Stromal cell of bone marrow (primary cell): Measurements from ENCODE around the gene CCDC124.

Experiments used
- DNase-seq: peaks from one replicate; pipeline ENCODE4 v3.0.0-alpha.2; 2012; ENCODE audit warnings: low read depth

The CCDC124 gene

DNA sequence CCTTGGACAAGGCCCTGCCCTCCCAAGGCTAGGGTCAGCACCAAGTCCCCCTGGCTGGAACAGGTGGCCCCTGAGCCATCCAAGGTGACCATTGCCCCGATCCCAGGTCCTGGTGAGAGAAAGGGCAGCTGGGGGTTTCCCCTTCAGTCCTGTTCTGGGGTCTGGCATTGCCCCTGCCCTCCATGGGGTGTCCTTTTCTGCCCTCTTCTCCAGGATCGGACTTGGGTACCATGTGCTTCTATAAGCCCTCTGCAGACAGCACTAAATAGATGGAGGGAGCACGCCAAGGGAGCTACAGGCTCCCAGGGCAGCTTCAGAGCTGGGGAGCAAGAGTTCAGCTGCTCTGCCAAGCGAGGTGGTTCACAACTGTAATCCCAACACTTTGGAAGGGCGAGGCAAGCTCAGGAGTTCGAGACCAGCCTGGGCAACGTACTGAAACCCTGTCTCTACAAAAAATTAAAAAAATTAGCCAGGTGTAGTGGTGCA, 20.5 kb downstream of the CCDC124 start:
- DNase-seq, result no peak

DNA sequence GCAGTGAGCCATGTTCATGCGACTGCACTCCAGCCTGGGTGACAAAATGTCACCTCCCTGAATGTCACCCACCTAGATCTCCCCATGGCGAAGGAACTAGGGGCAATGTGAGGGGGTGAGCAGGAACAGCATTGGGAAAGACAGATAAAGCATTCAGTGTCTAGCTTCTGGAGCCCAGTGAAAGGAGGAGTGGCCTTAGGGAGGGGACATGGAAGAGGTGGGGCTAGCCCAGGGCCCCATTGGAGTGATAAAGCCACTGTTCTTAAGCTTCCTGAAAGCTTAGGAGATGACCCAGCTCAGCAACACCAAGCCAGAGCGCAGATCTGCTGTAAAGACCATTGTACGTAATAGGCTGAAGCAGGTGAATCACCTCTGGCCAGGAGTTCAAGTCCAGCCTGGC, 21.1 kb downstream of the CCDC124 start:
- DNase-seq, result no peak

DNA sequence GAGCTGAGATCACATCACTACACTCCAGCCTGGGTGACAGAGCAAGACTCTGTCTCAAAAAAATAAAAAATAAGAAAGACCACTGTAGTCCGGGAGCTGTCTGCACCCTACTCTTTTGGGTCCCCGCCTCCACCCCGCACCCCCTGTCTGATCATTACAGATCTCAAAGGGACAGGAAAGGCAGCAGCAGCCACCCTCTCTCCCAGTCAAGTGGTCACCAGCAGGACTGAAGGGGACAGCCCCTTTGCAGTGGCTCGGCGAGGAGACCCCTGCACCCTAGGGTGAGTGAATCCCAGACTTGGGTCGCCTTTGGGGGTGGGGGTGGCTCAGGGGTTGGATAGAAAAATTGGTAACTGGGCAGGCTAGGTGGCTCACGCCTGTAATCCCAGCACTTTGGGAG, 21.6 kb downstream of the CCDC124 start:
- no peak for DNase-seq

DNA sequence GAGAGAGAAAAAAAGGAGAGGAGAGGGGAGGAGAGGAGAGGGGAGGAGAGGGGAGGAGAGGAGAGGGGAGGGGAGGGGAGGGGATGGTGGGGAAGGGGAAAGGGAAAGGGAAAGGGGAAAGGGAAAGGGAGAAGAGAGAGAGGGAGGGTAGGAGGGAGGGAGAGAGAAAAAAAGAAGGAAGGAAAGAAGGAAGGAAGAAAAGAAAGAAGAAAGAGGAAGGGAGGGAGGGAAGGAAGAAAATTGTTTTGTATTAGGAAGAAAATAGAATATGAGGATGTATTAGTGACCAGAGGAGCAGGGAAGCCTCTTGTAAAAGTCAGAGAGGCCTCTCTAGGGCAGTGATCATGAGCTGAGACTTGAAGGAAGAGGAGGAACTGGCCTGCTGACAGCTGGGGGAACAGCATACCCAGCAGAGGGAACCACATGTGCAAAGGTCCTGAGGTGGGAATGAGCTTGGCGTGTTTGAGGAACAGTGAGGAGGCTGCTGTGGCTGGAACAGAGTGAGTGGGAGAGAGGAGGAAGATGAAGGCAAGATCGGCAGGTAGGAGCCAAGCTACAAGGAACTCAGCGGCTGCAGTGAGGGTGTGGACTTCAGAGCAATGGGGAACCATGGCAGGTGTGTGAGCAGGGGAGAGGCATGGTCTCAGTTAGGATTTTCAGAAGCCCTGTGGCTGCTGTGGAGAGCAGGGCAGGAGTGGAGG, 24.5 kb downstream of the CCDC124 start:
- no peak for DNase-seq

DNA sequence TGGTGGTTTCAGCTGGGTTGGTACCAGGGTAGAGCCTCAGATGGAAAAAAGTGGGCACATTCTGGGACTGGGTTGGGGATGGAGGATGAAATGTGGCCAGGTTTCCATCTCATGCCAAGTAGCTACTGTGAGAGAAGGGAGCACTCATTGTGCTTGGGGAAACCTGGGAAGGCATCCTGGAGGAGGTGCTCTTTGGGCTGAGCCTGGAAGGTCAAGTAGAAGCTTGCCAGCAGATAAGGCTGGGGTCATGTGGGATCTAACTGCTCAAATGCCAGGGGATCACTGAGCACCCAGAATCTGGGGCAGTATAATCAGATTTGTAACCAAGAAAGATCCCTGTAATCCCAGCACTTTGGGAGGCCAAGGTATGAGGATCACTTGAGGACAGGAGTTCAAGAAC, 25.1 kb downstream of the CCDC124 start:
- no peak for DNase-seq

DNA sequence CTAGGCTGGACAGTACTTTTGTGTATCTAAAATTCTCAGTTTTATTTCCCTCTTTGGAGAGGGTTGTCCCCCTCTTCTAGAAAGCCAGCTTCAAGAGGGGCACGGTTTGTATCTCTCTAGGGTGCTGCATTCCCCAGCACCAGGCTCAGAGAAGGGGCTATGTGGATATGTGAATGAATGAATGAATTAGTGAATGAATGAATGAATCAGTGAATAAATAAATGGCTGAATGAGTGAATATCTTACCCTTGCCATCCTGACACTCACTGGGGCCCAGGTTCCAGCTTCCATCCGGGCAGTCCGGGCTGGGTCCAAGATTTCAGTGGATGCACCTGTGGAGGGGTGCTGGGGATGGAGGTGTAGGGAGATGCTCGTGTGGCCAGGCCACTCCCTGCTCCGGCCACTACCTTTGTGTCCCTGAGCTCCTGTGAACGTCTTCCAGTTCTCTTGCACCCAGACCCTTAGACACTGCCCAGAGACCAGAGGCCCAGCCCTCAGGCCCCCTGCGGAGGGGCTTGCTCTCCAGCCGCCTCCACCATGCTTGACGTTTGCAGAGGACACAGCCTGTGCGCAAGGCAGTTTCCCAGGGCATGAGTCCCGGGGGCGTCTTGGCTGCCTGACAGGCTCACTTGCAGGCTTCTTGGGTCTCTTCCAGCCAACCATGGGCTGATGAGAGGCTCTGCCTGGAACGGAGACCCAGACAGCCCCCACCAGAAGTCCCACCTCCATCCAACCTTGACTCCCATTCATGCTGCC, 31.3 kb downstream of the CCDC124 start:
- no peak for DNase-seq

DNA sequence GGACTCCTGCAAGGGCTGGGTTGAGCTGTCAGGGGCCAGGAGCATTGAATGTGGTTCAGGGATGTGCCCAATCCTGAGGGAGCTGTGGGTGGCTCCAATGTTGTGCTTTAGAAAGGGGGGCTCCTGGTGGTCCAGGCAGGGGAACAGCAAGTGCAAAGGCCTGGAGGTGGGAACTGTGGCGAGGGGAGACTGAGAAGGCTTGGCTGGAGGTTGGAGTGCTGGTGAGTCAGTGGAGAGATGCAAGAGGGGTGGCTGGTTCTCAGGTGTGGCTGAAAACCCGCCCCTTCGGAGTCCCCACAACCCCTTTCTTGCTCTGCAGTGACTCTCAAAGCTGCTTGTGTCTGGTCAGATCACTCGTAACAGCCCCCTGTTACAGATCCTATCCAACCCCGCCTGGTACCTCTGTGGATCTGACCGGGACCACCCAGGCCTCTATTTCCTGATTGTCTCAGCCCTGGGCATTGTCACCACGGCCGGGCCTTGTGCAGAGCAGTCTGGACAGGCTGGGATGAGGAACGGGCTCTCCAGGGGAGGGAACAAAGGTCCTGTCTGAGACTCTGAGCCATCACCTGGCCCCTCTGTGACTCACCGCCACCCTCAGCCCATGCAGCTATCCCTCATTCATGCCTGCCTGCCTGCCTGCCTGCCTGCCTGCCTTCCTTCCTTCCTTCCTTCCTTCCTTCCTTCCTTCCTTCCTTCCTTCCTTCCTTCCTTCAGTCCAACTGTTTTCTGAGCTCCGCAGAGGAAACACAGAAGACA, 32.7 kb downstream of the CCDC124 start:
- no peak for DNase-seq

DNA sequence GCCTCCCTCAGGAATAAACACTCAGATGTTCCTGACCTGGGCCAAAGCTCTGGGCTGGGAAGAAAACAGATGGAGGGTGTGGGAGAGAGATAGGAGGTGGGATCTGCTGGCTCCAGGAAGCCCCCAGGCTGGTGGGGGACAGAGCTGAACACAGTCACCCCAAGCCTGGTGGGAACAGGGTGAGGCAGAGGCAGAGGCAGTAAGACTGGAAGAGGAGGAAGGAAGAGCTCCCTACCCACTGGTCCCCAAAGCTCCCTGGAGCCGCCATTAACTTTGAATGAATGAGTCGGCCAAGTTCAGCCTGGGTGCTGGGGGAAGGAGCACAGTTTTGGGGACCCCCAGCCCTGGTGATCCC, 33.3 kb downstream of the CCDC124 start:
- no peak for DNase-seq

DNA sequence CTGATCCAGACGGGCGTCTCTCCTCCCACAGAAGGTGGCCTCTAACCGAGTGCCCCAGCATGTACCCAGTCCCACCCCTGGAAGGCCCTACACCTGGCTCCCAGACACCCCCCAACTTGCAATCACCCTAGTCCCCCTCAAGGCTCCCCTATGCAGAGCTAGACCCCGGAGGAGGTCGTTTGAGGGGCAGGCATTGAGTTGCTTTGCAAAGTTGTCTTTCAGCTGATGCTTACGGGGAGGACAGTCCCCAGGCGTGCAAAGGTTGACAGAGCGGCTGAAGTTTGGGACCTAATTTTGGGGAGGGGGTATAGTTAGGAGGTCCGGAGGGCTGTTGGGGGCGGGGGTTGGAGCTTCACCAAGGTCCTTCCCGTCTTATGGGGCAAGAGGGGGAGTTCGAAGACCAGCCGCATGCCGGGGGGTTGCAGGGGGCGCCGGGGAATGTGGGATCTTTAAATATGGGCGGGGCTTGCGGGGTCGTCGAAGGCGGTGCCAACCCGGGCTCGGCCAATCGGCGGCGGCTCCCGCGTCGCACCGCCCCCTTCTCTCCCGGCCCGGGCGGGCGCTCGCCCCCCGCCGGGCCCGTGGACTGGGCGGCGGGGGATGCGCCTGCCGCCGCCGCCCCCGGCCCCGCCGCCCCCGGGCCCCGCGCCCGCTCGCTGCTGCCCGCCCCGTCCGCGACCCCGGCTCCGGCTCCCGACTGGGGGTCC, 33.9 kb downstream of the CCDC124 start, which contains the start of gene KCNN1:
Gene KCNN1 (plus strand): TSS at position 558 of the 707 bp plus-strand sequence. CDS start 6,782 bp downstream, outside the sequence.
- no peak for DNase-seq

DNA sequence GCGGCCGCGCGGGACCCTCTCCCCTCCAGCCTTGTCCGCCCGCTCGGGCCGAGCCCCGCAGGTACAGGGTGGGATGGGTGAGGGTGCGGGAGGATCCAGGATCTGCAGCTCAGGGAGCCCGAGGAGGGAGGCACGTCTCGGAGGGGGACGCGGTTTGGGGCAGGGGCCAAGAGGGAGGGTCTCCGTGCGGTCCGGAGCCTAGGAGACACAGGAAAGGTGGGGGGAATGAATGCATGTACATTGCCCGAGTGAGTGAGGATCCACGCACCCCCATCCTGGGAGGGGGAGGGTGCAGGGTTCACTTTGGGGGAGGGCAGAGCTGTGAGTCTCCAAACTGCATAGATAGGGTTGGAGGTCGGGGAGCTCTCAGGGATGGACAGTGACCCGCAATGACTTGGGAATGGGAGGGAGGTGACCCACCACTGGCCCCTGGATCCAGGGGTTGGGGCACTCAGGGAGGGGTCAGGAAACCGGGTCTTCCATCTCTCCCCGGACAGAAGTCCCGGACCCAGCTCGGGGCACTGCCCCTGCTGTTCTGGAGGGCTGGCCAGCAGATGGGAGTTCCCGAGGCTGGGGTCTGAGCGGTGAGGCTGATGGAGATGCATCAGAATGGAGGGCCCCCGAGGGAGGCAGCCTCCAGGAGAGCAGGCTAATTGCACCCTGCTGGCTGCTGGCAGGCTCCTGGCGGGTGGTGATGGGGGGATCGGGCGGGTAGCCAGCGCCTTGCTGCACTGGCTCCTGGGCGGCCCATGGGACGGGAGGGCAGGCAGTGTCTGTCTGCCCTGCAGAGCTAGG, 34.6 kb downstream of the CCDC124 start:
- DNase-seq, result no peak

DNA sequence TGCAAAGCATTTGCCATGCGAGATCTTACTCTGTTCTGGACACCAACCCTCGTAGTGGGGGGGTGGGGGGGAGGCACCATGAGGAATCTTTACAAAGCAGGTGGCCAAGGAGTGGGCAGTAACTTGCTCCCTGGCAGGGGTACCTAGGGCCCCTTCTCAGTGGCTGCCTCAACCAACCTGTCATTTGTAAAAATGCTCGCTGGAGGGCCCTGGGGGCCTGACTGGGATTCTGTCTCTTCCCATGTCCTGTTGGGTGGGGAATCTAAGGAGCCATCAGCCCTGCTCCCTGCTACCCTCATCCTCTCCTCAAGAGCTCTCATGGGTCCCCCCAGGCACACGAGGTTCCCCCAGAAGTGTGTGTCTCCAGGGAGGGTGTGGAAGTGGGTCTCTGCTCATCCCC, 35.5 kb downstream of the CCDC124 start:
- no peak for DNase-seq

DNA sequence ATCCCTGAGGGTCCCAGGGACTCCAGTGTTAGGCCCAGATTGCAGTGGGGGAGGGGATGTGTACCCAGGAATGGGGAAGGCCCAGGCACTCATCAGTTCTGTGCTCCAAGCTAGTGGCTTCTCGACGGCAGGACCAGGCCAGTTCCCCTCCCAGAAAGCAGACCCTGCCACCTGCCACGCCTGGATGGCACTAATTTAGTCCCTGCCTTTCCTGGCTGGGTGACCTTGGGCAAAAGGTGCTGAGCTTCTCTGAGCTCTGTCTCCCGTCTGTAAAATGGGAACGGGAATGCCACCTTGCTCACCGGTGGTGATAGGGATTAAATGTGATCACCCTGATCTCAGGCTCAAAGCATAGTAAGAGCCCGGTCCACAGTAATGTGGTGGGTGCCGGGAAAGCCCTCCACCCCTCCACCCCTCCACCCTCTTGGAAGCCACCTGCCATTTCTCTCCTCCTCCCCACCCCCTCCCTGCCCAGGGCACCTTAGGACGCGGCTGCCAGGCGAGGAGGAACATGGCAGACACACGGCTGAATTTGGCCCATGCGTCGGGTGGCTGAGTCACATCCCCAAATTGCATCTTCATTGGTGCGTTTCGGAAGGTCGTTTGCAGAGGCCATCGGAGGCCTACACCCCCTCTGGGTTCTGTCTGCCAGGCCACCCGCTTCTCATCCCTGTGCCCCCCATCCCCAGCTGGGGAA, 36.4 kb downstream of the CCDC124 start:
- DNase-seq, result no peak

DNA sequence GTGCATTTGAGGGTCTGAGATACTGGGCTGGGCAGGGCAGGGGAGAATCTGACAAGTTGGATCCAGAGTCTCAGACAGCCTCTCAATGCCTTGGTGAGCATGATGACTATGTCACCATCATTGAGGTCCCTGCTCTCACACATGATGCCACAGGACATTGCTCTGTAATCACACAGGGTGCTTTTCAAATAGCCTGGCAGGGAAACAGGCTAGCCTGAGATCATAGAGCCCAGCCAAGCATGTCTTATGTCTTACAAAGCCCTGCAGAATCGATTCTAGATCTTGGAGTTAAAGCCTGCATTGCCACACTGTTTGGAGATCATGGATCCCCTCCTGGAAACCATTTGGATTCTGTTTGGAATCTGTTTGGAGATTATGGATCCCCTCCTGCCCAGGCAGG, 39.4 kb downstream of the CCDC124 start:
- no peak for DNase-seq

DNA sequence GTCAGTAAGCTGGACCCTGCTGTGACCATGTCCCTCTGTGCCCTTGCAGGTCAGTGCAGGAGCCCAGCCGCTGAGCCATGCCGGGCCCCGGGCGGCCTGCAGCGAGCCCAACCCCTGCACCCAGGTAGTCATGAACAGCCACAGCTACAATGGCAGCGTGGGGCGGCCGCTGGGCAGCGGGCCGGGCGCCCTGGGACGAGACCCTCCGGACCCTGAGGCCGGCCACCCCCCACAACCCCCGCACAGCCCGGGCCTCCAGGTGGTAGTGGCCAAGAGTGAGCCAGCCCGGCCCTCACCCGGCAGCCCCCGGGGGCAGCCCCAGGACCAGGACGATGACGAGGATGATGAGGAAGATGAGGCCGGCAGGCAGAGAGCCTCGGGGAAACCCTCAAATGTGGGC, 40.9 kb downstream of the CCDC124 start:
- no peak for DNase-seq

DNA sequence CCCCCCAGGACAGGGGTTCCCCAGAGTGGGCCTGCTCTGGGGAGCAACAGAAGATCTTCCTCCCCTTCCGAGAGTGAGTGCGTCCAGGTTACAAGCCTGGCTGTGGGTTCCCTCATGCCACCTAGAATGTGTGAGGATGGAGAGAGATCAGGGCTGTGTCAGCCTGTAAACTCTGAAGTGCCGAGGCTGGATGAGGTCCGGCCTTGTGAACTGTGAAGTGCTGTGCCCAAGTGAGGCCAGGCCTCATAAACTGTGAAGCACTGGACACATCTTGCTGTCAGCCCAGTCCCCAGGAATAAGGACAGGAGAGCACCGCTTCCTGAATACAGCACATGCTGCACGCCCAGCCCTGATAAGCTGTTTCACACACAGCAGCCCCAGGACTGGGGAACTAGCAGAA, 41.7 kb downstream of the CCDC124 start:
- no peak for DNase-seq

DNA sequence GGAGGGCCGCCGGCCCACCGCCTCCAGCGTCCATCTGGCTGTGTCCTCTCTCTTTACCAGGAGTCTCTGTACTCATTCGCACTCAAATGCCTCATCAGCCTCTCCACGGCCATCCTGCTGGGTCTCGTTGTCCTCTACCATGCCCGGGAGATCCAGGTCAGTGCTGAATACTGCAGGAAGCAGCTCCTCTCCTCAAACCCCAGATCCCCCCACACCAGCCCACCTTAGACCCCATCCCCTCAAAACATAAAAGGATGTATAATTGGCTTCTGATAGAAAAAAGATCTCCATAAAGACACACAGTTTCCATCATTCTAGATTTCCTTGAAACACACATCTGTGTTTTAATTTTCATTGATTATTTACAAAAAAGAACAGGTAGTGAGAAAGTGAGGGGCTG, 42.2 kb downstream of the CCDC124 start:
- no peak for DNase-seq

DNA sequence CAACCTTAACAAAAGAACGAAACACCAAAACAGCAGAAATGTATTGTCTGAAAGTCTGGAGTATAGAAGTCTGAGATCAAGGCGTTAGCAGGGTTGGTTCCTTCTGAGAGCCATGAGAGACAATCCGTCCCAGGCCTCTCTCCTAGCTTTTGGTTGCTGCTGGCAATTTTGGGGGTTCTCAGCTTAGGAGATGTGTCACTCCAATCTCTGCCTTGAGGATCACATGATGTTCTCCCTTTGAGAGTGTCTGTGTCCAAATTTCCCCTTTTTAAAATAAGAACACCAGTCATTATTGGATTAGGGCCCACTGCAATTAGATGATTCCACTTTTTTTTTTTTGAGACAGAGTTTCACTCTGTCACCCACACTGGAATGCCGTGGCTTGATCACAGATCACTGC, 44.2 kb downstream of the CCDC124 start:
- DNase-seq, result no peak

DNA sequence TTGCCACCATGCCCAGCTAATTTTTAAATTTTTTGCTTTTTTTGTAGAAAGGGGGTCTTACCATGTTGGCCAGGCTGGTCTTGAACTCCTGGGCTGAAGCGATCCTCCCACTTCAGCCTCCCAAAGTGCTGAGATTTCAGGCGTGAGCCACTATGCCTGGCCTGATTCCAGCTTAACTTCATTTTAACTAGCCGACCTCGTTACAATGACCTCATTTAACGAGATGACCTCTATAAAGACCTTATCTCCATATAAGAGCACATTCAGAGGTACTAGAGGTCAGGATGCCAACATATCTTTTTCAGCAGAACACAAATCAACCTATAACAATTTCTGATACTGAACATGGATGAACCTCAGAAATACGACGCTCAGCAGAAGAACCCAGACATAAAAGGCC, 44.7 kb downstream of the CCDC124 start:
- DNase-seq, result no peak

DNA sequence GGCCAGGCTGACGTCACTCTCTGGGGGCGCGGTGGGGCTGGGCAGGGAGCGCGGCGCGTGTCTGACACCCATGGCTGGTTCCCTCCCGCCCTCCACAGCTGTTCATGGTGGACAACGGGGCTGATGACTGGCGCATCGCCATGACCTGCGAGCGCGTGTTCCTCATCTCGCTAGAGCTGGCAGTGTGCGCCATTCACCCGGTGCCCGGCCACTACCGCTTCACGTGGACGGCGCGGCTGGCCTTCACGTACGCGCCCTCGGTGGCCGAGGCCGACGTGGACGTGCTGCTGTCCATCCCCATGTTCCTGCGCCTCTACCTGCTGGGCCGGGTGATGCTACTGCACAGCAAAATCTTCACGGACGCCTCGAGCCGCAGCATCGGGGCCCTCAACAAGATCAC, 48.8 kb downstream of the CCDC124 start:
- no peak for DNase-seq

DNA sequence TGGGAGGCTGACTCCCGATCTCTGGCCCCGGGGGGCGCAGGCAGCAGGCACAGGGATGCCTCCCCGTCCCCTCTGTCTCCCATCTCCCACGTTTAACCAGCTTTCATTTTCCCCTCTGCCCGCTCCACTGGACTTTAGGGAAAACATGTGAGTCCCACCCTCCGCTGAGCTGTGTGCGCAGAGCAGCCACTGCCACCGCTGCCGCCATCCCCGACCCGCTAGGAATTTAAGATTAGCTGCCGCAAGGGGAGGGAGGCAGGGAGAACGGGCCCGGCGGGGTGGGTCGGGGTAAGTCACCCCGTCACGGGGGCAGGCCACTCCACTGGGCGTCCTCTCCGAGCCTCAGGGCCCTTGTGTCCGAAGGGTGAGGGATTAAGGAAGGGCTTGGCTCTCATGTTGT, 49.6 kb downstream of the CCDC124 start:
- no peak for DNase-seq
